HepG2 (cell line): ENCODE data around the gene PJA1. TPM values are rescaled to one million over a fixed set of nuclear protein-coding genes. Genes with fewer than 3 reads are reported as not detected.

Experiments
- ATAC-seq: fragments of 200-7000 bp; cut with Tn5 transposase; 3 replicates; pipeline ENCODE4 v1.9.1; 2020; ENCODE audit warnings: mild to moderate bottlenecking, moderate library complexity
- BruUV-seq: library from RNA; stranded (reverse); fragments of 400-500 nt; replicated peaks from 2 replicates; lab custom pipeline; 2021; lab: Mats Ljungman, UMichigan
- CTCF ChIA-PET: fragments of 300-600 bp; formaldehyde crosslinking; extraction: SDS; loops from one replicate; lab custom pipeline; 2021; ENCODE audit warnings: low total read pairs, inconsistent platforms, low intra/inter-chr PET ratio; lab: Yijun Ruan, JAX
- POLR2A ChIA-PET: fragments of 350-600 bp; sonication (Branson Sonifier 250); formaldehyde crosslinking; loops from one replicate; lab custom pipeline; 2020; ENCODE audit warnings: antibody characterized with exemption, inconsistent platforms; lab: Yijun Ruan, JAX
- DNase-seq: peaks from one replicate; pipeline ENCODE4 v3.0.0-alpha.2; 2015; ENCODE audit warnings: low spot score
- FAIRE-seq: peaks from 3 replicates; lab custom pipeline; 2011; peaks lifted over from hg19 to GRCh38; lab: Jason Lieb, UNC
- H2AFZ ChIP-seq: one replicate; pipeline ENCODE4 v1.6.1; 2011; ENCODE audit warnings: low read length, inconsistent platforms
- H3K27ac ChIP-seq: fragments of 300-600 bp; 3 replicates; pipeline ENCODE4 v1.8.0; 2011; ENCODE audit warnings: mixed run types, mild to moderate bottlenecking, mixed read lengths, low read length, inconsistent platforms; ENCODE audit not compliant: insufficient read depth; ENCODE audit errors: extremely low read length
- H3K27me3 ChIP-seq, 2 experiments: fragments of 200-600 bp in 1 of 2; 2 replicates in 1 of 2; 3 replicates in 1 of 2; pipeline versions ENCODE4 v1.6.0 to v1.8.0; 2011; ENCODE audit warnings: low read length in 2 of 2, mild to moderate bottlenecking in 2 of 2, moderate library complexity in 2 of 2, inconsistent platforms in 1 of 2; ENCODE audit not compliant: insufficient read depth in 2 of 2, control insufficient read depth in 1 of 2
- H3K36me3 ChIP-seq, 2 experiments: fragments of 200-600 bp in 1 of 2; replicated peaks in 1 of 2; 2 replicates in 1 of 2; 3 replicates in 1 of 2; pipeline versions ENCODE4 v1.5.1 to v1.8.0; 2011; ENCODE audit warnings: low read length in 2 of 2, inconsistent platforms in 1 of 2; ENCODE audit not compliant: insufficient read depth in 2 of 2, control insufficient read depth in 1 of 2
- H3K4me1 ChIP-seq: 2 replicates; pipeline ENCODE4 v1.5.1; 2012; ENCODE audit warnings: low read length, inconsistent platforms; ENCODE audit not compliant: insufficient read depth
- H3K4me2 ChIP-seq: 2 replicates; pipeline ENCODE4 v1.6.0; 2011; ENCODE audit warnings: low read depth, low read length, inconsistent platforms
- H3K4me3 ChIP-seq, 3 experiments: fragments of 200-600 bp in 1 of 3; sonication (generic), shearing (Covaris generic) in 1 of 3; replicated peaks in 1 of 3; 2 replicates each; pipeline ENCODE4 v1.5.1; 2011 to 2016; ENCODE audit warnings: low read length in 3 of 3, inconsistent platforms in 2 of 3, low read depth in 2 of 3, mild to moderate bottlenecking in 2 of 3, control low read depth in 1 of 3, mixed read lengths in 1 of 3; ENCODE audit not compliant: insufficient read depth in 1 of 3
- H3K79me2 ChIP-seq: one replicate; pipeline ENCODE4 v1.6.1; 2011; ENCODE audit warnings: low read length, inconsistent platforms; ENCODE audit not compliant: insufficient read depth
- H3K9ac ChIP-seq: 2 replicates; pipeline ENCODE4 v1.6.0; 2011; ENCODE audit warnings: mild to moderate bottlenecking, low read depth, low read length, inconsistent platforms; ENCODE audit not compliant: insufficient read depth
- H3K9me3 ChIP-seq: 2 replicates; pipeline ENCODE4 v1.5.1; 2012; ENCODE audit warnings: mild to moderate bottlenecking, low read length
- H4K20me1 ChIP-seq: 2 replicates; pipeline ENCODE4 v1.6.0; 2011; ENCODE audit warnings: inconsistent platforms, mild to moderate bottlenecking, low read length, moderate library complexity; ENCODE audit not compliant: insufficient read depth
- ELF1 ChIP-seq: sonication (generic); formaldehyde crosslinking; IDR thresholded peaks from 2 replicates; pipeline ENCODE4 v1.4.0; 2020; ENCODE audit warnings: missing genetic modification reagents
- FOXJ3 ChIP-seq: sonication (generic); formaldehyde crosslinking; IDR thresholded peaks from 2 replicates; pipeline ENCODE4 v1.4.0; 2020; ENCODE audit warnings: missing genetic modification reagents, mild to moderate bottlenecking, borderline replicate concordance
- KAT8 ChIP-seq: IDR thresholded peaks from 2 replicates; pipeline ENCODE4 v1.6.1; 2016; ENCODE audit warnings: missing genetic modification reagents, missing compliant biosample characterization
- NFIB ChIP-seq: sonication (generic); formaldehyde crosslinking; IDR thresholded peaks from 2 replicates; pipeline ENCODE4 v1.9.0; 2021; ENCODE audit warnings: missing genetic modification reagents, mild to moderate bottlenecking, borderline replicate concordance
- ZNF160 ChIP-seq: sonication (generic); formaldehyde crosslinking; IDR thresholded peaks from 2 replicates; pipeline ENCODE4 v1.8.0; 2022; ENCODE audit warnings: mild to moderate bottlenecking, inconsistent platforms, missing genetic modification reagents
- ZNF260 ChIP-seq: sonication (generic); formaldehyde crosslinking; IDR thresholded peaks from 2 replicates; pipeline ENCODE4 v1.4.0; 2020; ENCODE audit warnings: missing genetic modification reagents, low read depth, mild to moderate bottlenecking, borderline replicate concordance
- ZNF343 ChIP-seq: sonication (generic); formaldehyde crosslinking; IDR thresholded peaks from 2 replicates; pipeline ENCODE4 v1.4.0; 2020; ENCODE audit warnings: mild to moderate bottlenecking, missing genetic modification reagents
- ZNF788 ChIP-seq: sonication (generic); formaldehyde crosslinking; IDR thresholded peaks from 2 replicates; pipeline ENCODE4 v1.5.0; 2020; ENCODE audit warnings: mild to moderate bottlenecking, missing genetic modification reagents, borderline replicate concordance
- whole genome bisulfite sequencing: methylation state at CpG from one replicate; pipeline ENCODE4 v1.1.6; 2017; ENCODE audit warnings: low lambda C conversion rate; 5-methylcytosine and 5-hydroxymethylcytosine counted together
- in situ Hi-C: cut with HindIII; loops from 2 replicates; pipeline ENCODE4 v1.10.0; 2017; ENCODE audit warnings: low pct_unique_long_range_greater_than_20kb; ENCODE audit not compliant: extremely low pct_ligation_motif_present
- intact Hi-C: fragments of 100-400 bp; cut with micrococcal nuclease; formaldehyde crosslinking; loops from one replicate; pipeline ENCODE4 v1.10.0; 2022; ENCODE audit not compliant: unreplicated experiment
- polyA plus RNA-seq, 8 experiments: library from polyadenylated mRNA; depleted of rRNA in 3 of 8; stranded (reverse) in 7 of 8; unstranded in 1 of 8; fragments of >200 nt; fragmentation: Illumina TruSeq in 4 of 8; extraction: Trizol in 4 of 8; gene quantifications; 2 replicates each; pipeline versions ENCODE4 v1.2.1 to v1.2.3, GENCODE V29; 2011 to 2016; ENCODE audit warnings: low read depth in 4 of 8, missing spikeins in 1 of 8, mixed read lengths in 1 of 8; ENCODE audit not compliant: insufficient read depth in 1 of 8
- total RNA-seq, 5 experiments: library from RNA; depleted of rRNA; stranded (reverse); fragments of >200 nt; fragmentation: Illumina TruSeq; extraction: Trizol; gene quantifications; 2 replicates each; pipeline ENCODE4 v1.2.3, GENCODE V29; 2016; ENCODE audit warnings: low read depth in 1 of 5
- TF ChIP-seq, protein P1 (sequence below): sonication (generic); formaldehyde crosslinking; conservative IDR thresholded peaks from 2 replicates; pipeline ENCODE4 v1.4.0; 2020; ENCODE audit warnings: missing genetic modification reagents
- TF ChIP-seq, protein P2 (sequence below): IDR thresholded peaks from 2 replicates; pipeline ENCODE4 v1.6.1; 2016; ENCODE audit warnings: missing compliant biosample characterization, missing genetic modification reagents, borderline replicate concordance
- TF ChIP-seq, protein P3 (sequence below): IDR thresholded peaks from 2 replicates; pipeline ENCODE4 v1.6.1; 2012; ENCODE audit warnings: low read depth, low read length, improper control_type of control experiment

The PJA1 gene
- total and polyA plus RNA-seq, 2 of the 13 experiments (the other 11 are each of a cell fraction or from before 2014, with no cell fraction given): 3.6 to 9.6 TPM

DNA sequence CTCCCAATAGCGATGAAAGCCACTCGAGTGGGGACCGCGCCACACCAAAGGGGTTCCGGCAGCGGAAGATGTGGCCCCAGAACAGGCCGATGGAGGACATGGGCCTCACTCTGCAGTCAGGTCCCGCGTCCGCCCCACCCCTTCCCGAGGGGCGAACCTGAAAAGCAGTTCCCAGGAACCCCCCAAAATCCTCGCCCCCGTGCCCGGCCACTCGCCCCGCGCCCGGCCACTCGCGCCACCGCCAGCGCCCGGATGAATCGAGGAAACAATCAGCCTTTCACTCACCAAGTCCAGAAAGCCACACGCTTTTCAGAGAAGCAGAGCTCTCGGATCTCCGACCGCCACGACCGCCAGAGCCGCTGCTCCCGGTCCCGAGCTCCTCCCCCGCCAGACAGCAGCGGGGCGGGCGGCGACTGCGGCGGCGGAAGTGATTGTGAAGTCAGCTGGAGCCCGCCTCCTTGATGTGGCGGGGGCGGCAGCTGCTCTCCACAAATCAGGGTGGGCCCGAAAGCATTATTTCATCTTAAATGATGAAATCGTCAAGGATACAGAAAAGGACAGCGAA, at the start of gene PJA1 (continued):
- TF ChIP-seq, protein P1, sequence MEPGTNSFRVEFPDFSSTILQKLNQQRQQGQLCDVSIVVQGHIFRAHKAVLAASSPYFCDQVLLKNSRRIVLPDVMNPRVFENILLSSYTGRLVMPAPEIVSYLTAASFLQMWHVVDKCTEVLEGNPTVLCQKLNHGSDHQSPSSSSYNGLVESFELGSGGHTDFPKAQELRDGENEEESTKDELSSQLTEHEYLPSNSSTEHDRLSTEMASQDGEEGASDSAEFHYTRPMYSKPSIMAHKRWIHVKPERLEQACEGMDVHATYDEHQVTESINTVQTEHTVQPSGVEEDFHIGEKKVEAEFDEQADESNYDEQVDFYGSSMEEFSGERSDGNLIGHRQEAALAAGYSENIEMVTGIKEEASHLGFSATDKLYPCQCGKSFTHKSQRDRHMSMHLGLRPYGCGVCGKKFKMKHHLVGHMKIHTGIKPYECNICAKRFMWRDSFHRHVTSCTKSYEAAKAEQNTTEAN (CRISPR knock-in tag): no peak
- TF ChIP-seq ELF1 (CRISPR knock-in tag): peak; percentile 32; the same call in 1 of the 2 replicates

DNA sequence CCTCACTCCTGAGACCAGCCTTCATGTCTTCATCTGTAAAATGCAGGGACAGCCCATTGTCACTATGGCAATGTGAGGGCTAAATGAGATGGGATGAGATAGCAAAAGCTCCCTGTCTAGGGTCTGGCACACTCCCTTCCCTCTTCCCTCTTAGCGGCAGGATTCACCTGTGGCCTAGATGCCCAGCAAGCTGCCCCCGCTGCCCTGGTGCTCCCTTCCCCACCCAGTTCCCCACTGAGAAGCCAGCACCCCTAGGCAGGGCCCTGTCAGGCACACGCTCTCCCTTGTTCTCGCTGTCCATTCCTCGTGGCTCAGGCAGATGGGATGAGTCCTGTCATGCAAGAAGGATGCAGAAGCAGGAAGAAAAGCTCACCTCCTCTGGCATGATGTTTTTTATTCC, 49.2 kb upstream of the PJA1 start:
- in situ Hi-C loops: loop anchor here (10.0 kb wide), 1 partner anchor 80 kb away; no protein-coding TSS in a partner anchor
- Histone ChIP-seq H3K79me2 (no peaks in the 10 kb centered on the region), H3K36me3 (no peaks in the 10 kb centered on the region), H3K4me1 (no peaks in the 10 kb centered on the region), H3K9ac (no peak overlapping the region), H4K20me1 (no peaks in the 10 kb centered on the region), H3K4me2 (no peak overlapping the region), H3K27ac (no peak overlapping the region), H3K4me3 (no peak overlapping the region), H3K9me3 (no peaks in the 10 kb centered on the region), H2AFZ (no peak overlapping the region), H3K27me3 (no peaks in the 10 kb centered on the region)
- DNase-seq (no peak), ATAC-seq (no peak), FAIRE-seq (no peak)
- BruUV-seq: no TSS peak
- ChIA-PET POLR2A (no interaction called here), CTCF (no interaction called here)
- 0% methylated on average over 1 of the region's 5 CpGs for WGBS
- intact Hi-C loops: loop anchor here (10.0 kb wide), 1 partner anchor 480 kb away; no protein-coding TSS in a partner anchor
- TF ChIP-seq FOXJ3 (CRISPR knock-in tag) (no peak), ZNF343 (CRISPR knock-in tag) (no peak)

DNA sequence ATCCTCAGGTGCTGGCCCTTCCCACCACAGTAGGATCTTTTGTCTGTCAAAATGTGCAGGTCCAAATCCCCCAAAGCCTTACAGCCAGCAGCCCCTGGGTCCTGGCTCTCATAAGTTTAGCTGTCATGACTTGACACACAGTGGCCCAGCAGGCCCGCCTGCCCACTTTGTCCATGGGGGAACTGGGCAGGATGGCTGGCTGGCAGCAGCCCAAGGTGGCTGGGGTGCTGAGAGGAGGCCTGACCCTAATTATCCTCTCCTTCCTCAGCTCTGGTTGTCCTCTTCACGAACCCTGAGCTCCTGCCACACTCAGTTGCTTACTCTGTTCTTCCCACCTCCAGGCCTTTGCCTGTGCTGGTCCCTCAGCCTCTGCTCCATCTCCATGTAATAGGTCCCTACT, 46.4 kb upstream of the PJA1 start:
- BruUV-seq: no TSS peak
- no peak overlapping the region for H3K4me3 ChIP-seq
- DNase-seq: no peak
- H3K27me3 ChIP-seq: no peaks in the 10 kb centered on the region
- intact Hi-C loops: loop anchor here (10.0 kb wide), 1 partner anchor 477 kb away; no protein-coding TSS in a partner anchor
- H3K9ac ChIP-seq: no peak overlapping the region
- no peaks in the 10 kb centered on the region for H3K79me2 ChIP-seq
- no peaks in the 10 kb centered on the region for H3K36me3 ChIP-seq
- ChIA-PET CTCF (no interaction called here), POLR2A (no interaction called here)
- H3K9me3 ChIP-seq: no peaks in the 10 kb centered on the region
- no peak overlapping the region for H2AFZ ChIP-seq
- no peak for ATAC-seq
- H3K4me1 ChIP-seq: 0 out of 2 replicates have a peak, but pooled peaks cover 6% of the 10 kb centered on the region
- FAIRE-seq: no peak
- H3K27ac ChIP-seq: no peak overlapping the region
- in situ Hi-C loops: loop anchor here (10.0 kb wide), 1 partner anchor 77 kb away; no protein-coding TSS in a partner anchor
- WGBS: no CpG with 5 or more reads among the region's 2 CpGs
- H4K20me1 ChIP-seq: no peaks in the 10 kb centered on the region
- no peak overlapping the region for H3K4me2 ChIP-seq
- TF ChIP-seq ZNF260 (CRISPR knock-in tag) (no peak), ZNF788 (no peak), NFIB (CRISPR knock-in tag) (no peak), KAT8 (no peak), ZNF160 (CRISPR knock-in tag) (no peak)
- TF ChIP-seq, protein P2, sequence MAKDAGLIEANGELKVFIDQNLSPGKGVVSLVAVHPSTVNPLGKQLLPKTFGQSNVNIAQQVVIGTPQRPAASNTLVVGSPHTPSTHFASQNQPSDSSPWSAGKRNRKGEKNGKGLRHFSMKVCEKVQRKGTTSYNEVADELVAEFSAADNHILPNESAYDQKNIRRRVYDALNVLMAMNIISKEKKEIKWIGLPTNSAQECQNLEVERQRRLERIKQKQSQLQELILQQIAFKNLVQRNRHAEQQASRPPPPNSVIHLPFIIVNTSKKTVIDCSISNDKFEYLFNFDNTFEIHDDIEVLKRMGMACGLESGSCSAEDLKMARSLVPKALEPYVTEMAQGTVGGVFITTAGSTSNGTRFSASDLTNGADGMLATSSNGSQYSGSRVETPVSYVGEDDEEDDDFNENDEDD (CRISPR knock-in tag): no peak
- TF ChIP-seq, protein P3, sequence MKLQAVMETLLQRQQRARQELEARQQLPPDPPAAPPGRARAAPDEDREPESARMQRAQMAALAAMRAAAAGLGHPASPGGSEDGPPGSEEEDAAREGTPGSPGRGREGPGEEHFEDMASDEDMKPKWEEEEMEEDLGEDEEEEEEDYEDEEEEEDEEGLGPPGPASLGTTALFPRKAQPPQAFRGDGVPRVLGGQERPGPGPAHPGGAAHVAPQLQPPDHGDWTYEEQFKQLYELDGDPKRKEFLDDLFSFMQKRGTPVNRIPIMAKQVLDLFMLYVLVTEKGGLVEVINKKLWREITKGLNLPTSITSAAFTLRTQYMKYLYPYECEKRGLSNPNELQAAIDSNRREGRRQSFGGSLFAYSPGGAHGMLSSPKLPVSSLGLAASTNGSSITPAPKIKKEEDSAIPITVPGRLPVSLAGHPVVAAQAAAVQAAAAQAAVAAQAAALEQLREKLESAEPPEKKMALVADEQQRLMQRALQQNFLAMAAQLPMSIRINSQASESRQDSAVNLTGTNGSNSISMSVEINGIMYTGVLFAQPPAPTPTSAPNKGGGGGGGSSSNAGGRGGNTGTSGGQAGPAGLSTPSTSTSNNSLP: no peak
